Epithelial cell of proximal tubule (primary cell): ENCODE results near the gene RNF186. TPM values are rescaled to one million over a fixed set of nuclear protein-coding genes. Genes with fewer than 3 reads are reported as not detected.
A peak's percentile ranks its signal among the peaks of the same experiment; 100 is the strongest.

ENCODE experiments used
- DNase-seq: peaks from one replicate; pipeline ENCODE4 v3.0.0-alpha.2; 2011; ENCODE audit warnings: low read depth
- H3K4me3 ChIP-seq: 2 replicates; pipeline ENCODE4 v1.5.1; 2011; ENCODE audit warnings: low read depth, mild to moderate bottlenecking, low read length
- total RNA-seq: library from RNA; depleted of rRNA; stranded (reverse); fragments of >200 nt; gene quantifications from 2 replicates; pipeline ENCODE4 v1.2.3, GENCODE V29; 2015
- TF ChIP-seq, protein P1 (sequence below): conservative IDR thresholded peaks from 2 replicates; pipeline ENCODE4 v1.5.1; 2012; ENCODE audit warnings: low read depth, mild to moderate bottlenecking, low read length

Gene RNF186
- total RNA-seq, 1 donor from 2014 or later, result not detected

DNA sequence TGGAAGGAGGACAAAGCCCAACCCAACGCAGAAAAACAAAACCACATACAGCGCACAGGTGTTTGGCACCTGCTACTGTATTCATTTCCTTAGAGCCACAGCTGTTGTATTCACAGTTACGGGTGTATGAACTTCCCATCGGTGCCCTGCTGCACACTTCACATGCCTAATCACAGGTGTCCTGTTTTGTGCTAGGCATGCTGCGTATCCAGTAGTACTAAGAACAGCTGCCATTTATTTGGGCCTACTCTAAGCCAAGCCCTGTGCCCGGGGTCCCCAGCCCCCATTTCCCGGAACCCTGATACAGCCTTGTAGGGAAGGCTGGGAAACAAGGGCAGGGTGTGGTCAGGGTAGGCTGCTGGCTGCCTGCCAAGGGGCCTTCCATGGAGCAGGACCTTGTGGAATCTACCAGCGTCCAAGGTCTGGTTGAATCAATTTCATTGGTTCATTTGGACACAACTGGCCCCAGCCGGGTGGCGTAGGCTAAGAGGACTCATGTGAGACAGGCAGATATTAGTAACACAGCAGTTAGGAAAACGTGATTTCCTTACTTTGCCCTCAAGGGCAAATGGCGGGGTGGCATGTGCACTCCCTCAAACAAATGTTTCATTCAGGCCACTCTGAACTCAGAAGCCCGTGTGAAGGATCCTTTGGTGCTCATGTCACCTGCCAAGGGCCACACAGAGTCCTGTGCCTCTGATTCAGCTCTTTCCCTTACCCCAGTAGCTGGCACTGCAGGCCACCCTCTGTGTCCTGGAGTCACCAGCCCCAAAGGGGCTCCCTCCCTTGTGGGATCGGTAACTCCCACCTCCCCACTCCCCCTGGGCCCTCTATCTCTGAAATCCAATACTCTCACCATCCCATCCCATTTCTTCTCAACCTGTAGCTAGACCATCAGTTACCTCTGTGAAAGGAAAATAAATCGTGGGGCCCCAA, 986 bp upstream of the RNF186 start:
- TF ChIP-seq, protein P1, sequence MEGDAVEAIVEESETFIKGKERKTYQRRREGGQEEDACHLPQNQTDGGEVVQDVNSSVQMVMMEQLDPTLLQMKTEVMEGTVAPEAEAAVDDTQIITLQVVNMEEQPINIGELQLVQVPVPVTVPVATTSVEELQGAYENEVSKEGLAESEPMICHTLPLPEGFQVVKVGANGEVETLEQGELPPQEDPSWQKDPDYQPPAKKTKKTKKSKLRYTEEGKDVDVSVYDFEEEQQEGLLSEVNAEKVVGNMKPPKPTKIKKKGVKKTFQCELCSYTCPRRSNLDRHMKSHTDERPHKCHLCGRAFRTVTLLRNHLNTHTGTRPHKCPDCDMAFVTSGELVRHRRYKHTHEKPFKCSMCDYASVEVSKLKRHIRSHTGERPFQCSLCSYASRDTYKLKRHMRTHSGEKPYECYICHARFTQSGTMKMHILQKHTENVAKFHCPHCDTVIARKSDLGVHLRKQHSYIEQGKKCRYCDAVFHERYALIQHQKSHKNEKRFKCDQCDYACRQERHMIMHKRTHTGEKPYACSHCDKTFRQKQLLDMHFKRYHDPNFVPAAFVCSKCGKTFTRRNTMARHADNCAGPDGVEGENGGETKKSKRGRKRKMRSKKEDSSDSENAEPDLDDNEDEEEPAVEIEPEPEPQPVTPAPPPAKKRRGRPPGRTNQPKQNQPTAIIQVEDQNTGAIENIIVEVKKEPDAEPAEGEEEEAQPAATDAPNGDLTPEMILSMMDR, result no peak
- no peak for DNase-seq
- H3K4me3 ChIP-seq, result no peak overlapping the region

- DNase-seq, result no peak
- TF ChIP-seq, protein P1, result no peak
- no peak overlapping the region for H3K4me3 ChIP-seq
These were observed 830 bp downstream of the RNF186 start for GRCh38 chr1:19814244-19814661.

GRCh38 chr1:19813643-19813960, 1.5 kb downstream of the RNF186 start:
- TF ChIP-seq, protein P1, result no peak
- no peak for DNase-seq
- H3K4me3 ChIP-seq, result no peak overlapping the region

- TF ChIP-seq, protein P1, result no peak
- no peak for DNase-seq
- H3K4me3 ChIP-seq, result no peak overlapping the region
These were observed 2.0 kb downstream of the RNF186 start for GRCh38 chr1:19812875-19813642.

- H3K4me3 ChIP-seq, result no peak overlapping the region
- TF ChIP-seq, protein P1, result peak; percentile 69
- no peak for DNase-seq
These were observed 3.8 kb downstream of the RNF186 start for GRCh38 chr1:19811206-19811851.

- no peak overlapping the region for H3K4me3 ChIP-seq
- TF ChIP-seq, protein P1, result no peak
- no peak for DNase-seq
These were observed 5.9 kb downstream of the RNF186 start for GRCh38 chr1:19809044-19809750.
